ENCODE results near the gene GLB1L2.

- no peak for TF ChIP-seq CTCF (IDR thresholded peaks at IDR 0.05; ENCODE audit: low read depth, low read length)
- no peak for TF ChIP-seq EZH2phosphoT487 (IDR thresholded peaks at IDR 0.05; ENCODE audit: low read depth)
These were observed 48.1 kb upstream of the GLB1L2 start for GRCh38 chr11:134283461-134284230.
